Omental fat pad (tissue), 4 donors: ENCODE measurements around the gene TRIM52. TPM values are rescaled to one million over a fixed set of nuclear protein-coding genes. Genes with fewer than 3 reads are reported as not detected.
"Not testable (repeated sequence)": the region's sequence is repeated elsewhere in the genome, so short reads cannot be mapped to it uniquely, and the experiment has no call there.

Experiments
- ATAC-seq: fragments of 150-250 bp; one replicate; pipeline ENCODE4 v1.9.1; 2016; ENCODE audit warnings: mild to moderate bottlenecking, moderate library complexity; ENCODE audit not compliant: low FRiP score
- DNase-seq: peaks from one replicate; pipeline ENCODE4 v3.0.0-alpha.2; 2019; ENCODE audit warnings: low spot score
- CTCF ChIP-seq, 3 donors: fragments of 450-650 bp; IDR thresholded peaks; one replicate each; pipeline ENCODE4 v1.5.1; 2016 to 2017; ENCODE audit warnings: antibody characterized with exemption in 3 of 3, mild to moderate bottlenecking in 3 of 3, moderate library complexity in 2 of 3
- total RNA-seq, 4 donors: library from RNA; depleted of rRNA; stranded (reverse); fragments of >200 nt; gene quantifications; one replicate each; pipeline ENCODE4 v1.1.0, GENCODE V29; 2016

TRIM52 gene
- total RNA-seq, 4 donors from 2014 or later: 9.8 to 19.7 (median 14.5) TPM

GRCh38 chr5:181217111-181217802, 43.7 kb downstream of the TRIM52 start:
- ATAC-seq: peak; percentile 51
- no peak for DNase-seq
- no peak for TF ChIP-seq CTCF (IDR thresholded peaks at IDR 0.05)

GRCh38 chr5:181215997-181216989, 44.6 kb downstream of the TRIM52 start:
- ATAC-seq (no peak), DNase-seq (no peak)
- no peak for TF ChIP-seq CTCF (IDR thresholded peaks at IDR 0.05)

GRCh38 chr5:181214249-181214648, 46.7 kb downstream of the TRIM52 start:
- DNase-seq, ATAC-seq: not testable (repeated sequence)

- no peak for TF ChIP-seq CTCF (IDR thresholded peaks at IDR 0.05)
- ATAC-seq (no peak), DNase-seq (no peak)
Measured at GRCh38 chr5:181212934-181213333, 48.0 kb downstream of the TRIM52 start.

GRCh38 chr5:181212080-181212479, 48.9 kb downstream of the TRIM52 start:
- ATAC-seq (no peak), DNase-seq (no peak)
- no peak for TF ChIP-seq CTCF (IDR thresholded peaks at IDR 0.05)

GRCh38 chr5:181211208-181211607, 49.7 kb downstream of the TRIM52 start:
- TF ChIP-seq CTCF (IDR thresholded peaks at IDR 0.05): no peak
- DNase-seq (no peak), ATAC-seq (no peak)

- DNase-seq, ATAC-seq: not testable (repeated sequence)
Measured at GRCh38 chr5:181210698-181211097, 50.2 kb downstream of the TRIM52 start.

GRCh38 chr5:181210148-181210547, 50.8 kb downstream of the TRIM52 start:
- not testable (repeated sequence) for ATAC-seq, DNase-seq

- not testable (repeated sequence) for ATAC-seq, DNase-seq
Measured at GRCh38 chr5:181209006-181209405, 51.9 kb downstream of the TRIM52 start.
